NCI-H1436 treated with DMSO at 0.1 percent for 48 hours (cell line): ENCODE results near the gene MEX3A.
A peak's percentile ranks its signal among the peaks of the same experiment; 100 is the strongest.
"Not testable (repeated sequence)": the region's sequence is repeated elsewhere in the genome, so short reads cannot be mapped to it uniquely, and the experiment has no call there.

ENCODE experiments used
- DNase-seq: peaks from one replicate; lab custom pipeline; 2025; lab: John Stamatoyannopoulos, UW

The MEX3A gene

DNA sequence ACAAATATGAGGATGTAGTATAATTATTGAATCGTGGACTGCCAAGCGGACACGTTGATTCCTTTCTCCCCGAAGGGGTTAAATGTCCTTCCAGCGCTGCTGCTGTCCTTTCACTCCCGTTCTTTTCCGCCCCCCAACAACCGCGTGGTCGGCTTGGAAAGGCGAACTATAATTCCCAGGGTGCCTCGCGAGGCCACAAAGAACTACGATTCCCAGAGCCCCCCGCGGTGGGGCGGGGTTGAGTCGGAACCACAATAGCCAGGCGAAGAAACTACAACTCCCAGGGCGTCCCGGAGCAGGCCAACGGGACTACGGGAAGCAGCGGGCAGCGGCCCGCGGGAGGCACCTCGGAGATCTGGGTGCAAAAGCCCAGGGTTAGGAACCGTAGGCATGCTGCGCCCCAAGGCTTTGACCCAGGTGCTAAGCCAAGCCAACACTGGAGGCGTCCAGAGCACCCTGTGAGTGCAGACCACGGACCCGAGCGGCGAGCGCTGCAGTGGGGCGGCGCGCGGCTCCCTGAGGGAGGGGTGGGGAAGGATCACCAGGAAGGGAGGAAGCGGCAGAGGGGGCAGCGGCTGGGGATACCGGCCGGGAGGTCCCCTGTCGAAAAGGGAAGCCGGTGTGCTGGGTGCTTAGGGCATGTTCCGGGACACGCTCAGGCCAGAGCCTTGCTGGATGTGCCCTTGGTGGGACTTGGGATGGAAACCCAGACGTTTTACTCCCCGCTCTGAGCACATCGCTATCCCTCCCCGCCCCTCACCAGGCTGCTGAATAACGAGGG lies 27.6 kb downstream of the MEX3A start, which contains the start of gene LAMTOR2:
Gene LAMTOR2, plus strand, starts transcription at position 283 of the 781 bp plus-strand sequence. Its CDS starts 108 bp downstream, at position 391.
- peak; percentile 77 for DNase-seq

DNA sequence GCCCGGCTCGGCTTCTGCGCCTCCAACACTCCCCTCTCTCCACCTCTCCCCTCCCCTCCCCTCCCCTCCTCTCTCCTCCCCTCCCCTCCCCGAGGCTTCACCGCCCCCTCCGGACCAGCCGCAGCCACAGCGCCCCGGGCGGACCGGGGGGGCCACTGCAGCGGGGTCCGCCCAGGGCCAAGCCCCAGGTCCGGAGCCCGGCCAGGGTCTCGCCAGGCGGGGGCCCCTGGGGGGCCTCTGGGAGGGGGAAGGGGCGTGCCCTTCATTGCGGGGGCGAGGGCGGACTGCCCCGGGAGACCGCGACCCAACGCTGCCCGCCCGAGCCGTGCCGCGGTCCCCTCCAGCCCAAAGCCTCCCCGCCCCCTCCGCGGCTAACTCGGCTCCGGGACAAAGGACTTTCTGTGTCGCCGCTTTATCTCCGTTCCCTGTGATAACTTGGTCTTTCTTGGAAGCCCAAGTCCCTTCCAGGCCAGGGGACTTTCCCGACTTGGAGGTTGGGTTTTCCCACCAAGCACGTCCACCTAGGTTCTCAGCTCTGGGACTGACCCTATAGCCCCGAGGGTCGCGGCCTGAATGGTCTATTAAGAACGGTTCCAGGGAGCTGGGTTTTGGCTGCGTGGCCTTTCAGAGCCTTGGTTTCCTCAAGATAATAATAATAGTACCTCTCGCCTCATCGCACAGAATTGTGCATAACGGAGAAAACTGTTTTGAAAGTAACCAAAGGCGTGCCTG lies 28.3 kb downstream of the MEX3A start, which contains the start of gene UBQLN4:
Gene UBQLN4, minus strand, starts transcription at position 31 of the 732 bp plus-strand sequence. CDS start 97 bp downstream, outside the sequence.
- DNase-seq, result no peak

- DNase-seq, result no peak
These were observed 29.1 kb downstream of the MEX3A start for GRCh38 chr1:156052862-156053767.

DNA sequence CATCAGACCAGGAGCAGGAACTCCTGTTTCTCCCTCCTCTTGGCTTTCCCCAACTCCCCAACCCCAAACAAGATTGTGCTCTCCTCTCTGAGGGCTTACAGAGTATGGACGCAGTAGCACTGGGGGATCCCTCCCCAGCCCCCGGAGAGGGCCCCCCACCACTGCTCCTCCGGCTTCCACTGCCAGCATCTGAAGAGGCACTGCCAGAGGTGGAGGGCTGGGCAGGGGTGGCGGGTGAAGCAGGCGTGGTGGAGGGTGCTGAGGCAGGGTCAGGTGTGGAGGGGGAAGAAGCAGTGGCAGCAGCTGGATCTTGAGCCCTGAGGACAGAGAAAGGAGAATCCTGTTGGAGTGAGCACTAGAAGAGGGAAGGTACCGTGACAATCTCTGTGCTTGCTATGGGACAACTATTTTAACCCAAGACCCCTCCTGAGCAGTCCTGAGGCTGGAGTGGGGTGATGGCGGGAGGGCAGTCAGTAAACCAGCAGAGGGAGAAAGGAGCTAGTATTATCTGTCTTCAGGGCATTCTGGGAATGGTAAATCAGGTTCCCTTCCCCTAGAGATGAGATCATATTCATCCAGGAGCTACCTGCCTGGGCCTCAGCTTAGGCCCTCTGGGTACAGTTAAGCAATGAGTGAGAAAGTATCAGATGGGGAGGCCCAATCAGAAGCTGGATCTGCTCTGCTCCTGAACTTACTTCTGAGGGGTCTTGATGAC lies 31.1 kb downstream of the MEX3A start:
- DNase-seq, result no peak

DNA sequence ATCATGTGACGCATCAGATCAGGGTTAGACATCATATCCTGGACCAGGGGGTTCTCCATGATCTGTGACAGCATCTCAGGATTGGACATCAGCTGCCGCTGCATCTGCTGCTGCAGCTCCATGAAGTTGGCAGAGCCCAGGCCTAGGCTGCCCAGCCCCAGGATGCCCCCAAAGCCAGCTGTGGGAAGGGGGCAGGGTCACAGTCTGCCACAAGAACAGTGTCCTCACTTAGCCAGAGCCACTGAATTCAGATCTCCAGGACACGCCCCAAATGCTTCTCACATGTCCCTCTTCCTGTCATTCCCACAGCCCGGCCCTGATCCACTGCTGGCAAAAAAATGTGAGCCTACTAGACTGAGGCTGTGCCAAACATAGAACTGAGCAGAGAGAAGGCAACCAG lies 31.9 kb downstream of the MEX3A start:
- no peak for DNase-seq

DNA sequence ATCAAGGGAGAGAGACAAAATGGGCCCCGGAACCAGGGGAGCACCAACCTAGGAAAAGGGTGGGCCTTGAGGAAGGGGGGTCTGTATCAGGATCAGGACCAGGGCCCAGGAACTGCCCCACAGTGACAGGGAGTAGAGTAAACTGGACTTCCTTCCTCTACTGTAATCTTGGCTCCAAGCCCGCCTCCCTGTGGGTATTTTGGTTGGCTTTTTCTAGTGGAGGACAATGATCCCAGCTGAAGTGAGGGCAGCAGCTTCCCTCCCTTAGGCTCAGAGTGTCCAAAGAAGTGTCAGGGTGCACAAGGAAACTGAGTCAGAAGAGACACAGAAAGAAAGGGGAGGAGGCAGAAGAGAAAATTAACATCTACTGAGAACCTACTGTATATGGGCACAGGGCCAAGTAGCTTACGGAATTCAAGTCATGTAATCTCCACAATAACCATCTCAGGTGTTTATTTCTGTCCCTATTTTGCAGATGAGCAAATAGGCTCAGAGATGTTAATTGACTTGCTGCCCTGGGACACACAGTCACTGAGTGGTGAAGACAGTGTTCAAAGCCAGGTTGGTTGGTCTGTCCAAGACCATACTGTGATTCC lies 33.5 kb downstream of the MEX3A start:
- DNase-seq, result no peak

DNA sequence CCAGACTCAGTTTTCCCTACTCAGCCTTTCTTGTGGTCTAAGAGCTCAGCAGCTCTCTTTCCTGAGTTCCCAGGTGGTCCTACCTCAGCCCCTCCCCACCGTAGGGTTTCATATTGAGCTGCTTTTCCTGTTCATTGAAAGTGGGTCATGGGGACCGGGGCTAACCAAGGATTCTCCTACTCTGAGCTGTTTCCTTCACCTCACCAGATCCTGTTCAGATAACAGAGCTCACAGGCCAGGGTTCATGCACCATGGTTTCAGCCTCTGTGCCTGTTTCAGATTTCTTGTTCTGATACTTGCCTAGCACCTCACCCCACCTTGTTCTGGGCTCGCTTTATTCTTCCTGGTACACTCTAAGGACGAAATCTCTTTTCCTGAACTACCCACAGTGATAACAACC lies 37.2 kb downstream of the MEX3A start:
- no peak for DNase-seq

GRCh38 chr1:156042828-156043227 lies 39.4 kb downstream of the MEX3A start:
- DNase-seq, result no peak

GRCh38 chr1:156034991-156035390 lies 47.3 kb downstream of the MEX3A start:
- not testable (repeated sequence) for DNase-seq

DNA sequence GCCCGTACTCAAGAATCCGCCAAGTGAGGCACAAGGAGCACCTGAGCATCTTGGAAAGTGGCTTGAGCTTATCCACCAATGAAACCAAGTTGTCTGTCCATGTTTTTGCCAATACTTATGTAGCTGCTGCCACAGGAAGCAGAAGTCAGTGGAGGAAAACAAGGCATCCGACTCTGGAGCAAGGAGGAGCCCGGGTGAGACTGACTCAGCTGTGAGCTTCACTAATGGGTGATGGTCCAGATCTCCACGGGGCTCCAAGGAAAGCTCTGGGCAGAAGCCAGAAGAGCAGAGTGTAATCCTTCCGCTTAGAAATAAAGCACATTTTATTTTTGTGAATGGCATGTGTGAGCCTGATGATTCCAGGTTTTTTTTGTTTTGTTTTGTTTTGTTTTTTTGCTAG lies 49.3 kb downstream of the MEX3A start:
- no peak for DNase-seq

- DNase-seq, result no peak
These were observed 55.7 kb downstream of the MEX3A start for GRCh38 chr1:156026588-156026987.

DNA sequence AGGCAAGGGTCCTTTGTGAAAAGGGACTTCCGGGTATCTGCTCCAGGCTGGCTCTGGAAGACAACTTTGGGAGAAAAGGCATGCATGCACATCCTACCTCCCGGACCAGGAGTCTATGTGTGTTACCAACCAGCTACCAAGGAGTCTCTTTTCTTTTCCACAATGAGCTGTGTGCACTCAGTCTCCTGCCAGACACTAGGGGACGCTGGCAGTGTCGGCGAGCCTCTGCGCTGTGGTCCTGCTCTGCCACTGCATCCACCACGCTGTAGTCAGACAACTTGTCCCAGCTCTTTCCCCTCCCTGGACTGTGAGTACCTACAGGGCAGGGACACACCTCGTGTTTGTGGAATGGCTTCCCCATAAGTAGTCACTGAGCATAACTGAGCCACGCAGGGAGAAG lies 56.4 kb downstream of the MEX3A start:
- DNase-seq, result no peak

- no peak for DNase-seq
These were observed 57.5 kb downstream of the MEX3A start for GRCh38 chr1:156024801-156025200.
